ENCODE data around the gene RNU7-1.
A peak's percentile ranks its signal among the peaks of the same experiment; 100 is the strongest.

RNU7-1 gene

GRCh38 chr12:6938353-6939190 lies 5.0 kb upstream of the RNU7-1 start:
- no peak for FAIRE-seq

GRCh38 chr12:6939191-6939540 lies 4.5 kb upstream of the RNU7-1 start:
- no peak for FAIRE-seq

- FAIRE-seq, result no peak
Observed at GRCh38 chr12:6941267-6941666, 2.3 kb upstream of the RNU7-1 start.

GRCh38 chr12:6941782-6942181 lies 1.8 kb upstream of the RNU7-1 start:
- no peak for FAIRE-seq

- no peak for FAIRE-seq
Observed at GRCh38 chr12:6942331-6942665, 1.3 kb upstream of the RNU7-1 start.

- peak; percentile 97 for FAIRE-seq
Observed at GRCh38 chr12:6943389-6943721, 261 bp upstream of the RNU7-1 start.

GRCh38 chr12:6944381-6945186 lies 968 bp downstream of the RNU7-1 start:
- FAIRE-seq, result peak; percentile 94

- no peak for FAIRE-seq
Observed at GRCh38 chr12:6945613-6946012, 2.0 kb downstream of the RNU7-1 start.

GRCh38 chr12:6946033-6946919 lies 2.7 kb downstream of the RNU7-1 start:
- peak; percentile 97 for FAIRE-seq

GRCh38 chr12:6946920-6947374 lies 3.3 kb downstream of the RNU7-1 start:
- no peak for FAIRE-seq

GRCh38 chr12:6947615-6948014 lies 4.0 kb downstream of the RNU7-1 start:
- no peak for FAIRE-seq

GRCh38 chr12:6948873-6949594 lies 5.4 kb downstream of the RNU7-1 start:
- no peak for FAIRE-seq

GRCh38 chr12:6950401-6950801 lies 6.8 kb downstream of the RNU7-1 start:
- FAIRE-seq, result no peak

GRCh38 chr12:6950811-6951540 lies 7.4 kb downstream of the RNU7-1 start, which contains the start of gene PTPN6:
TSS of gene PTPN6 (plus strand) at chr12:6951356. CDS start at chr12:6951513, 157 bp downstream.
- FAIRE-seq, result no peak

GRCh38 chr12:6951551-6952120 lies 8.0 kb downstream of the RNU7-1 start:
- no peak for FAIRE-seq

GRCh38 chr12:6952121-6952862 lies 8.7 kb downstream of the RNU7-1 start:
- FAIRE-seq, result no peak

GRCh38 chr12:6952863-6953441 lies 9.3 kb downstream of the RNU7-1 start:
- no peak for FAIRE-seq

GRCh38 chr12:6953442-6954315 lies 10.1 kb downstream of the RNU7-1 start:
- FAIRE-seq, result no peak

Data from G401.6 (cell line).